Stimulated activated CD8-positive, alpha-beta memory T cell treated with anti-CD3 and anti-CD28 coated beads, Interleukin-15, amount 100 ng/mL, for 48 hours (primary cell): ENCODE measurements around the gene SMARCB1.

Experiments
- DNase-seq, 2 donors: peaks; one replicate each; pipeline ENCODE4 v3.0.0-alpha.2; 2020; ENCODE audit warnings: low read depth in 2 of 2

Gene SMARCB1

GRCh38 chr22:23884140-23884539 lies 97.4 kb downstream of the SMARCB1 start:
- DNase-seq: no peak
